NCI-H345 treated with DMSO at 0.1 percent for 48 hours (cell line): Measurements from ENCODE around the gene GNB1.

Experiments used
- DNase-seq: peaks from one replicate; lab custom pipeline; 2025; ENCODE audit not compliant: unreplicated experiment; lab: John Stamatoyannopoulos, UW

GNB1 gene

DNA sequence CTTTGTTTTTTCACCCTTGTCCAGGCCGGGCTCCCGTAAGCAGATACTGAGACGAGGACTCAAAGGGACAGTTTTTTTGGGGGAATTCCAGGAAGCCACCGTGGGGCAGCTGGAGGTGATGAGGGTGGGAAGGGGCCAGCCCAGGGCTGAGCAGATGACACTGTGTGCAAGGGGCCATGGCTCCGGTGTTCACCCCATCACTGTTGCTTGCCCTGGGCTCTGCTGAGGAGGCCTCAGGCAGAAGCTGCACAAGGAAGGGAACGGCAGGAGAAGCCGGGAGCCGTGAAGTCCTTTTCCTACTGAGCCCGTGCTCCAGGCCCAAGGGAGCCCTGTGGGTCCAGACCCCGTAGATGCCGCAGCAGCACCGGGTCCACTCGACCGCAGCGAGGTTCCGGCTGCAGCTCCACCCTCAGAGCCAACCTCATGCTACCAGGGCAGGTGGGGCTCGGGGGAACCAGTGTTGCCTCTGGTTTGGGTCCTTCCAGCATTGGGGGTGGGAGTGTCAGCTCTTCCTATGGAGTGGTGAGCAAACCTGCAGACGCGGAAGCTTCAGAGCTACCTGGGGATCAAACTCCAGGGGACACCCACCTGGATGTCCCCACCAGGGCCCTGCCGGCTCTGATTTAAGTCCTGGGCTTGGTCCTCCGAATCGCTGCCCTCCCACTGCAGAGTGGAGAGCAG, 19.9 kb upstream of the GNB1 start:
- no peak for DNase-seq

GRCh38 chr1:1910033-1910465, 19.2 kb upstream of the GNB1 start:
- no peak for DNase-seq

- no peak for DNase-seq
Measured at GRCh38 chr1:1908506-1908791, 17.6 kb upstream of the GNB1 start.

DNA sequence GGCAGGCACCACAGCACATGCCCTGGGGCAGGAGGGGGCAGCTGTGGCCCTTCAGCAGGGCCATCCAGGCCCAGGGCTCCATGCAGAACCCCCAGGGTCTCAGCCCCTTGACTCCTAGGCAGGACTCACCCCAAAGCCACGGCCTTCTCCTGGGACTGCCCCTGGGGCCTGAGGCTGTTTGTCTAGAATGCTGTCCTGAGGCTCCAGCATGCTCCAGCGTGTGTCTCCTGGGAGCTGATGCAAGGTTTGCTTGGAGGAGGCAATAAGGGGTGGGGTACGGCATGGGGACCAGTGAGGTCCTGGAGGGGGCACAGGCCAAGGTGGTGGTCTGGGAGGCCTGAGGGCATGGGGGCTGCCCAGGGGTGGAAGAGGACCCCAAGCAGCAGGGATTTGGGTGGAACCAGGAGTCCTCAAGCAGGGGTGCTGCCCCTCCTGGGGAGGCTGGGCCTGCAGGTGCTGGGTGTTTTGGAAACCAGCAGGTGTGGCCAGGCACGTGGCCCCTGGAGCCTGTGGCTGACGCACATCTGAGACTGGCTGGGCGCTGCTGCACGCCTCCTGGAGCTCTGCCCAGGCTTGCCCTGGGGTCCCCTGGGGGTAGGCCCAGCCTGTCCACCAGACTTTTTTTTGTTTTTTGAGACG, 16.3 kb upstream of the GNB1 start:
- peak; percentile 90 for DNase-seq

DNA sequence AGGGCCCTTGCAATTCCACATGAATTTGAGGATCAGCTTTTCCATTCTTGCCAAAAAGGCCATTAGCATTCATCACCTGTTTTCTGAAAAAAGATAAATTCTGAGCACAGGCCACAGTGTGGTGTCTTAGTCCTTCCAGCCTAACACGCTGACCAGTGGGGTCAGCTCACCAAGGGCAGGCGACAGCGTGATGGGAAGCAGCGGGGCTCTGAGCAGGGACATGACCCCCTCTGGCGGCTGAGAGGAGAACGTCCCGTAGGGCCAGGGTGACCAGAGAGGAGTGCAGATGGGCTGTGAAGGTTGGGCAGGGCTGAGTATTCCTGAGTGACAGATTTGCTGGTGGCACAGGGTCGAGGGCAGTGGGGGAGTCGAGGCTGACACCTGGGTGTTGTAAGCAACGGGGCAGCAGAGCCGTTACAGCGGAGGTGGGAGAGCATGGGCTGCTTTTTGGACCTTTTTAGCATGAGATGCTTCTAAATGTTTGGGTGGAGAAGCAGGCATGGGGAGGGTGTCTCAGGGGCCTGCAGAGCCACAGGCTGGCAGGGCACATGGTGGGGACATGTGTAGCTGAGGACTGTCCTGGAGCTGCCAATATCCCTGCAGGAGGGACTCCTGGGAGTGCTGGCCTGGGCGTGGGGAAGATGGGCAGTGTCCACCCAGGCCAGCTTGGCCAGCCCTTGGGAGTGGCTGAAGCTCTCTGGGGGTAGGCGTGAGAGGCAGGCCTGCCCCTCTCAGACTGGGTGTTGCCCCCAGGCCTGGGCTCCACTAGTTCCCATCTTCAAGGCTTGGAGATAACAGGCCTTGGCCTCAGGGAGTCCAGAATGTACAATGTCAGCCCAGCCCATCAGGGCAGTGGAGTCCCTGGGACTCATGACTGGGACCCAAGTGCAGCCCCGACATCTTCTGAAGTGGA, 15.6 kb upstream of the GNB1 start:
- DNase-seq, result peak; percentile 35

DNA sequence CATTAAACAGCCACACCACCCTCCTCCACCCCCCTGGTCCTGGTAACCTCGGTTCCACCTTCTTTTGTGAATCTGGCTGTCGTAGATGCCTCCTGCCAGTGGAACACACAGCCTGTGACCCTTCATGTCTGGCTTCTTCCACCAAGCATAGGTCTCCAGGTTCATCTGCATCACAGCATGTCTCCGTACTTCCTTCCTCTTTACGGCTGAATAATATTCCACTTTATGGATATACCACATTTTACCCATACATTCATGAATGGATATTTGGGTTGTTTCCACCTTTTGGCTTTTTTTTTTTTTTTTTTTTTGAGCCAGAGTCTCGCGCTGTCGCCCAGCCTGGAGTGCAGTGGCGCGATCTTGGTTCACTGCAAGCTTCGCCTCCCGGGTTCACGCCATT, 12.3 kb upstream of the GNB1 start:
- DNase-seq, result no peak

- DNase-seq, result no peak
Measured at GRCh38 chr1:1901641-1902294, 10.9 kb upstream of the GNB1 start.

DNA sequence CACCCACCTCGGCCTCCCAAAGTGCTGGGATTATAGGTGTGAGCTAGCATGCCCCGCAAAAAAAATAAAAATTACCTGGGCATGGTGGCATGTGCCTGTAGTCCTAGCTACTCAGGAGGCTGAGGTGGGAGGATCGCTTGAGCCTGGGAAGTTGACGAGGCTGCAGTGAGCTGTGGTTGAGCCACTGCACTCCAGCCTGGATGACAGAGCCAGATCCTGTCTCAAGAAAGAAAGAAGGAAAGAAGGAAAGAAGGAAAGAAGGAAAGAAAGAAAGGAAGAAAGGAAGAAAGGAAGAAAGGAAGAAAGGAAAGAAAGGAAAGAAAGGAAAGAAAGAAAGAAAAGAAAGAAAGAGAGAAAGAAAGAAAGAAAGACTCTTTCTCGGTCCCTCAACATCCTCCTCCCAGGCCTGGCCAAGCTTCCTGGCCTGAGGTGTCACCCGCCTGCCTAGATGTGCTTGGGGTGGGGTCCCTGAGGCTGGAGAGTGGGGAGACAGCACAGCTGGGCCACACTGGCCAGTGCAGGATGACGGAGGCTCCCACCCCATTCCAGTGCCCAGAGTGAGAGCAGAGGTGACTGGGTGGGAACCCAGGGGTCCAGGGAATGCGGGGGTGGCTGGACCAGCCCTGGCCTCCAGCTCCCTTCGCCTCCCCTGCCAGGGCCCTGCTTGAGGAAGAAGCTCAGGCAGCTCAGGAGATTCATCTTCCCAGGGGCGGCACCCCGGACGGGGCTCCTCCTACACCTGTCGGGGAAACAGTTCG, 10.2 kb upstream of the GNB1 start:
- DNase-seq, result no peak

- no peak for DNase-seq
Measured at GRCh38 chr1:1899967-1900327, 9.1 kb upstream of the GNB1 start.

DNA sequence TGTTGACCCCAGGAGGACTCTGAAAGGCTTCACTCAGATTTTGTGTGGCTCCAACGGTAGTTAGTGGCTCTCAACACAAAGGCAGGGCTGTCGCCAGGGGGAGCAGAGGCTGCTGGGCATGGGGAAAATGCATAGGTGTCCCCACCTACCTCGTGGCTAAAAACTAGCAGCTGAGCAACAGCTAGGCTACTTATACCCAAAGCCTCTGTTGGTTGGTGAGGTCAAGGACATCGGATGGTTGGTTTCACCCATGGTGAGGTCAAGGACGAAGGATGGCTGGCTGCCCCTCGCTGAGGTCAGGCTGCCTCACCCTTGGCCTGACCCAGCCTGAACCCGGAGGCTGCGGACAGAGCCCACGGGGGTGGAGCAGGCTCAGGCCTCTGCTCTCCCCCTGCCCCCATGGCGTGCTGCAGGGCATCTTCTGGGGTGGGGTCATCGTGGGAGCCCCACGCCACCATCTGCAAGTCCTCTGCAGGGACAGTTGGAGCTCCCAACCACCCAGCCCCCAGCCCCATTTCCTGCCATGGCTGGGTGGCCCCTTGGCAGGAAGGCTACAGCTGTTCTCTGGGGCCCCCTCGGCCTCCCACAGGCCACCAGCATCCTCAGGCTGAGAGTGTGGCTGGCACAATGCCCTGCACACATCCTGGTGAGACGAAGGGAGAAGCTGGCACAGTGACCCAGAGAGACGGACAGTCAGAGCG, 8.5 kb upstream of the GNB1 start:
- DNase-seq, result no peak

GRCh38 chr1:1898246-1898933, 7.5 kb upstream of the GNB1 start:
- DNase-seq, result no peak

DNA sequence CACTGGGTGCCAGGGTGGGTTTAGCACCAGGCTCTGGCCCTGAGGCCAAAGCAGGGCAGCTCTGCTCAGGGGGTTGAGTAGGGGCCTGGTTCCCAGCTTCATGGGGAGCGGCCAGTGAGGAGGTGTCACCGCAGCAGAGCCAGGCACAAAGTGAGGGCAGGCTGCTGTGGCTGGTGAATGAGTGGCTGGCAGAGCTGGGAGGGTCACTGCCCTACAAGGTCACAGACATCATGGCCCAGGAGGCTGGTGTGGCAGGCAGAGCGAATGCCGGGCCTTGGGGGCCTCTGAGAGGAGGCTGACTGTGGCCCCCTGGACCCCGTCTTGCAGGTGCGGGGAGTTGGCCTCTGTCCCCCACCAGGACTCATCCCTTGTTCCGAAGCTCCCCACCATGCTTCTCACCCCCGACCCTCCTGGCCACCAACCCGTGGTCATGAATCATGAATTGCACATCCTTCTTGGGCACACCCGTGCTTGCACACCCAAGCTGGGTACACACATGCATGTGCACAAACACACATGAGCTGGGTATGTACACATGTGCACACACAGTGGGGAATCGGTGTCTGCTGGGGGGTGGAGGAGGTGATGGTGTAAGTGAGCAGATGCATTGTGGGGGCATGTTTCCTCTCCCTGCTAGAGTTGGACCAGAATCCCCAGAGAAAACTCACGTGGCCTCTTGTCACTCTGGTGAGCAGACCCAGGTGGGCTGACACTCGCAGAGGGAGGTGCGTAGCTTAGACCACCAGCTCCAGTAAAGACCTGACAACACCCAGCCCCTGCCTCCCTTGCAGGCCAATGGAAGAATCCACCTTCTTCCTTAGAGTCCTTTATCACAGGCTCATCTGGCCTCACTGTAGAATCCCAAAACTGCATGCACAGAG, 4.8 kb upstream of the GNB1 start:
- no peak for DNase-seq

GRCh38 chr1:1895060-1895418, 4.2 kb upstream of the GNB1 start:
- DNase-seq, result no peak

DNA sequence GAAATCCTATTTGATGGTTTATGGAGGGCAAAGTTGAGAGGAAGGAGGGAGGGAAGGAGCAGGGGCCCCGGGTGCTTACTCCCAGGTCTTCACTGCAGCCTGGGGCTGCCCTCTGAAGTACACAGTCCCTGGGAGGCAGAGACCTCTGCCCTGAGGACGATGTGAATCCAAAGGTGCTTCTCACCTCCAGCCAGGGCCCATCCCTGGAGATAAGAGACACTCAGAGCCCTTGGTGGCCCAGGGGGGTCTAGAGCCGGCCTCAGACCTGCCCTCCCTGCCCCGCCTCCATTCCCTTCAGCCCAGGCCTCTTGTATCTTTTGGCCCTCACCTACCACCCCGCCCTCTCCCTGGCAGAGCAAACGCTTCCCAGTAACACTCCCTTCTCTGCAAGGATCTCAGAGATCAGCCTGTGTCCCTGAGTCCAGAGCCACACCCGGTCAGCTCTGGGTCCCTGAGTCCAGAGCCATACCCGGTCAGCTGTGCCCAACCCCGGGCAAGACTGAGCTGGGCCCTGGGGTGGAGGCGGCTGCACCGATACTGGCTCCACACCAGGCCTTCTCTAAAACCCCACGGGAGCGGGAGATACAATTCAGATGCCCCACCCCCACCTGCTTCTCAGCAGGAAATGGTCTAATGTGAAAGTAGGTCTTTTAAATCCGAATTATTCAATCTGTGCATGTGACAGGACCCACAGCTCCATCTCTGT, 3.6 kb upstream of the GNB1 start:
- DNase-seq, result peak; percentile 30

GRCh38 chr1:1893997-1894353, 3.1 kb upstream of the GNB1 start:
- no peak for DNase-seq

- DNase-seq, result no peak
Measured at GRCh38 chr1:1893291-1893985, 2.6 kb upstream of the GNB1 start.

DNA sequence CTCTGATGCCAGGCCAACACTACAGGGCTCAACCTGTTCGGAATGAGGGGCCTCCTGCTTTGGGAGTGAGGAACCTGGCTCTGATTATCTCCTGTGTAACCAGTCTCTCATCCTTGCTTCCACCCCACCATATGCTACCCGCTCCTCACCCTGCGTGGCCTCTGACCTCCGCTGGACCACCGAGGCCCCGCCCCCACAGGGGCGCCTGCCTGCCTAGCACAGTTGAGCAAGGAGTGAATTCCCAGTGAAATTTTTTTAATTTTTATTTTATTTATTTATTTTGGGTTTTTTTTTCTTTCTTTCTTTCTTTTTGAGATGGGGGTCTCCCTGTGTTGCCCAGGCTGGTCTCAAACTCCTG, 1.9 kb upstream of the GNB1 start:
- no peak for DNase-seq
